Lower lobe of right lung (tissue), 2 donors: ENCODE data around the gene ZBP1. TPM values are rescaled to one million over a fixed set of nuclear protein-coding genes. Genes with fewer than 3 reads are reported as not detected.

Experiments used
- ATAC-seq, 2 donors: fragments of 200-7000 bp; cut with Tn5 transposase; one replicate each; pipeline ENCODE4 v1.9.1; 2020 to 2022; ENCODE audit warnings: mild to moderate bottlenecking in 2 of 2, moderate library complexity in 2 of 2
- DNase-seq: peaks from one replicate; pipeline ENCODE4 v3.0.0-alpha.2; 2020
- H3K27ac ChIP-seq: fragments of 200-600 bp; one replicate; pipeline ENCODE4 v1.8.0; 2022
- H3K27me3 ChIP-seq: fragments of 200-600 bp; one replicate; pipeline ENCODE4 v1.8.0; 2022; ENCODE audit warnings: low read depth
- H3K36me3 ChIP-seq: fragments of 200-600 bp; one replicate; pipeline ENCODE4 v1.8.0; 2022; ENCODE audit warnings: mild to moderate bottlenecking
- H3K4me1 ChIP-seq: fragments of 200-600 bp; one replicate; pipeline ENCODE4 v1.8.0; 2022
- H3K4me3 ChIP-seq: fragments of 200-600 bp; one replicate; pipeline ENCODE4 v1.8.0; 2022; ENCODE audit warnings: mild to moderate bottlenecking
- H3K9me3 ChIP-seq: fragments of 200-600 bp; one replicate; pipeline ENCODE4 v1.8.0; 2022
- CTCF ChIP-seq: fragments of 200-600 bp; IDR thresholded peaks from one replicate; pipeline ENCODE4 v1.8.0; 2022; ENCODE audit warnings: antibody characterized with exemption, mild to moderate bottlenecking
- intact Hi-C: fragments of 100-400 bp; cut with DNase I; formaldehyde crosslinking; loops from one replicate; pipeline ENCODE4 v1.11.0; 2022
- total RNA-seq: library from RNA; stranded (reverse); fragmentation: NEBNext Ultra II Directional; extraction: Animal tissue kit (Norgen Biotek cat#: 25700); gene quantifications from one replicate; pipeline ENCODE4 v1.2.1, GENCODE V29; 2021
- donor health status: DM: no; HTN: yes; CAD: no; lungs with severe emphysema.

ZBP1 gene
- total RNA-seq, 1 donor from 2014 or later, result 5.8 TPM

- TF ChIP-seq CTCF, result peak; percentile 67
- H3K27me3 ChIP-seq, result no peaks in the 10 kb centered on the region
- ATAC-seq, result peak; percentile 60 to 71
- H3K4me3 ChIP-seq, result no peak overlapping the region
- H3K9me3 ChIP-seq, result no peaks in the 10 kb centered on the region
- H3K4me1 ChIP-seq, result peaks cover 27% of the 10 kb centered on the region
- H3K27ac ChIP-seq, result no peak overlapping the region
- no peaks in the 10 kb centered on the region for H3K36me3 ChIP-seq
- DNase-seq, result peak; percentile 76
- intact Hi-C loops, result no loop called here
Measured at GRCh38 chr20:57622579-57623381, 2.6 kb upstream of the ZBP1 start.

- Histone ChIP-seq H3K36me3 (no peaks in the 10 kb centered on the region), H3K27me3 (no peaks in the 10 kb centered on the region), H3K27ac (no peak overlapping the region), H3K9me3 (no peaks in the 10 kb centered on the region), H3K4me1 (peaks cover 21% of the 10 kb centered on the region), H3K4me3 (no peak overlapping the region)
- intact Hi-C loops, result no loop called here
- ATAC-seq (no peak), DNase-seq (no peak)
- no peak for TF ChIP-seq CTCF
Measured at GRCh38 chr20:57622201-57622570, 2.0 kb upstream of the ZBP1 start.

- ATAC-seq (no peak), DNase-seq (no peak)
- no peak overlapping the region for H3K4me3 ChIP-seq
- H3K4me1 ChIP-seq, result peaks cover 20% of the 10 kb centered on the region
- H3K36me3 ChIP-seq, result no peaks in the 10 kb centered on the region
- no peak overlapping the region for H3K27ac ChIP-seq
- H3K9me3 ChIP-seq, result no peaks in the 10 kb centered on the region
- H3K27me3 ChIP-seq, result no peaks in the 10 kb centered on the region
- intact Hi-C loops, result no loop called here
- TF ChIP-seq CTCF, result no peak
Measured at GRCh38 chr20:57621421-57622200, 1.4 kb upstream of the ZBP1 start.

- DNase-seq (no peak), ATAC-seq (no peak)
- Histone ChIP-seq H3K4me3 (no peak overlapping the region), H3K27ac (peak overlapping the region; percentile 73), H3K36me3 (no peaks in the 10 kb centered on the region), H3K27me3 (no peaks in the 10 kb centered on the region), H3K4me1 (peaks cover 20% of the 10 kb centered on the region), H3K9me3 (no peaks in the 10 kb centered on the region)
- no peak for TF ChIP-seq CTCF
- intact Hi-C loops, result no loop called here
Measured at GRCh38 chr20:57620999-57621398, 773 bp upstream of the ZBP1 start.

GRCh38 chr20:57619051-57619831 is 985 bp downstream of the ZBP1 start:
- DNase-seq, result peak; percentile 86
- Histone ChIP-seq H3K36me3 (no peaks in the 10 kb centered on the region), H3K4me3 (peak overlapping the region; percentile 47), H3K27me3 (no peaks in the 10 kb centered on the region), H3K27ac (peak overlapping the region; percentile 73), H3K9me3 (no peaks in the 10 kb centered on the region), H3K4me1 (peaks cover 20% of the 10 kb centered on the region)
- intact Hi-C loops, result no loop called here
- peak; percentile 67 to 72 for ATAC-seq
- TF ChIP-seq CTCF, result no peak
